Measurements from ENCODE around the gene KLF9. TPM values are rescaled to one million over a fixed set of nuclear protein-coding genes. Genes with fewer than 3 reads are reported as not detected.

Gene KLF9
- polyA plus RNA-seq, 2 donors, result 5.8 to 9.0 TPM

GRCh38 chr9:70382709-70383605 lies 31.5 kb downstream of the KLF9 start:
- no peak overlapping the region for H3K27ac ChIP-seq (ENCODE audit: low read depth in 2 of 2, low read length in 1 of 2)
- H3K27me3 ChIP-seq (ENCODE audit: control insufficient read depth in 1 of 2, insufficient read depth in 2 of 2, low read length in 2 of 2), result no peaks in the 10 kb centered on the region
- WGBS, 2 donors, result 81 to 83% methylated on average over 9 of the region's 9 CpGs
- H3K4me3 ChIP-seq (ENCODE audit: low read depth in 1 of 2, low read length in 2 of 2), result no peak overlapping the region
- H3K4me1 ChIP-seq (ENCODE audit: control insufficient read depth in 2 of 2, insufficient read depth in 2 of 2, low read length in 1 of 2), result peaks cover 0 to 2% of the 10 kb centered on the region in 2 donors
- H3K36me3 ChIP-seq (ENCODE audit: control insufficient read depth in 2 of 2, insufficient read depth in 2 of 2, low read length in 1 of 2), result peaks cover 3% of the 10 kb centered on the region in 2 donors
- H3K9me3 ChIP-seq (ENCODE audit: control insufficient read depth in 2 of 2, insufficient read depth in 1 of 2, low read depth in 1 of 2, low read length in 1 of 2), result no peaks in the 10 kb centered on the region

DNA sequence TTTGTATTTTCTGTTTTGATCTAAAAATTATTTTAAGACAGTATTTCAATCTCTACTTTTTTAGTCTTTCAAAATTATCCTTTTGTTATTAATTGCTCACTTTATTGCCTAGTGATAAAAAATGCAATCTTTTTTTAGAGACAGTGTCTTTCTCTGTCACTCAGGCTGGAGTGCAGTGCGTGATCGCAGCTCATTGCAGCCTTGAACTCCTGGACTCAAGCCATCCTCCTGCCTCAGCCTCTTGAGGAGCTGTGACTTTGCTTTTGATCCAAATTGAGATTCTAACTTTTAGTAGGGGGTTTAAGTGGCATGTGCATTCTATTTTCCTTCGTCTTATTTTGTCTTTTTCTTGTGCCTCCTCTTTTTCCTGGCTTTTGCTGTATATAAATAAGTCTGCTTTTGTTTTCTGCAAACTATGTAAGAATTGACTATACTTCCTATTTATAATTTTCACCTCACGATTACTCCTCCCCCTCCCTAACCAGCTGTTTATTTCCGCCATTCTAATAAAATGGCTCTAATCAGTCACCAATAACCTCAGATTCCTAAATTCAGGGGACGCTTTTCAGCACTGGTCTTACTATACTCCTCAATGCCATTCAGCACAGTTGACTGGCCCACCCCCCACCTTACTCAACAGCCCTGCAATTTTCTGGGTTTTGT lies 32.3 kb downstream of the KLF9 start:
- H3K27ac ChIP-seq (ENCODE audit: low read depth in 2 of 2, low read length in 1 of 2), result no peak overlapping the region
- no peaks in the 10 kb centered on the region for H3K27me3 ChIP-seq (ENCODE audit: control insufficient read depth in 1 of 2, insufficient read depth in 2 of 2, low read length in 2 of 2)
- no peak overlapping the region for H3K4me3 ChIP-seq (ENCODE audit: low read depth in 1 of 2, low read length in 2 of 2)
- WGBS, 2 donors, result 86 to 89% methylated on average over 6 of the region's 6 CpGs
- H3K36me3 ChIP-seq (ENCODE audit: control insufficient read depth in 2 of 2, insufficient read depth in 2 of 2, low read length in 1 of 2), result peaks cover 0 to 3% of the 10 kb centered on the region in 2 donors
- no peaks in the 10 kb centered on the region for H3K9me3 ChIP-seq (ENCODE audit: control insufficient read depth in 2 of 2, insufficient read depth in 1 of 2, low read depth in 1 of 2, low read length in 1 of 2)
- H3K4me1 ChIP-seq (ENCODE audit: control insufficient read depth in 2 of 2, insufficient read depth in 2 of 2, low read length in 1 of 2), result peaks cover 0 to 2% of the 10 kb centered on the region in 2 donors

GRCh38 chr9:70374962-70375618 lies 39.4 kb downstream of the KLF9 start:
- H3K36me3 ChIP-seq (ENCODE audit: control insufficient read depth in 2 of 2, insufficient read depth in 2 of 2, low read length in 1 of 2), result no peaks in the 10 kb centered on the region
- H3K27ac ChIP-seq (ENCODE audit: low read depth in 2 of 2, low read length in 1 of 2), result no peak overlapping the region
- no peaks in the 10 kb centered on the region for H3K27me3 ChIP-seq (ENCODE audit: control insufficient read depth in 1 of 2, insufficient read depth in 2 of 2, low read length in 2 of 2)
- no peaks in the 10 kb centered on the region for H3K9me3 ChIP-seq (ENCODE audit: control insufficient read depth in 2 of 2, insufficient read depth in 1 of 2, low read depth in 1 of 2, low read length in 1 of 2)
- H3K4me3 ChIP-seq (ENCODE audit: low read depth in 1 of 2, low read length in 2 of 2), result no peak overlapping the region
- WGBS, 2 donors, result 90% methylated on average over 17 of the region's 17 CpGs
- no peaks in the 10 kb centered on the region for H3K4me1 ChIP-seq (ENCODE audit: control insufficient read depth in 2 of 2, insufficient read depth in 2 of 2, low read length in 1 of 2)

- 78 to 81% methylated on average over 6 of the region's 6 CpGs for WGBS, 2 donors
- Histone ChIP-seq H3K4me1 (ENCODE audit: control insufficient read depth in 2 of 2, insufficient read depth in 2 of 2, low read length in 1 of 2) (no peaks in the 10 kb centered on the region), H3K27me3 (ENCODE audit: control insufficient read depth in 1 of 2, insufficient read depth in 2 of 2, low read length in 2 of 2) (no peaks in the 10 kb centered on the region), H3K9me3 (ENCODE audit: control insufficient read depth in 2 of 2, insufficient read depth in 1 of 2, low read depth in 1 of 2, low read length in 1 of 2) (no peaks in the 10 kb centered on the region), H3K4me3 (ENCODE audit: low read depth in 1 of 2, low read length in 2 of 2) (no peak overlapping the region), H3K36me3 (ENCODE audit: control insufficient read depth in 2 of 2, insufficient read depth in 2 of 2, low read length in 1 of 2) (no peaks in the 10 kb centered on the region), H3K27ac (ENCODE audit: low read depth in 2 of 2, low read length in 1 of 2) (no peak overlapping the region)
Measured at GRCh38 chr9:70367305-70367930, 47.0 kb downstream of the KLF9 start.

GRCh38 chr9:70363760-70364159 lies 50.7 kb downstream of the KLF9 start:
- 98 to 99% methylated on average over 7 of the region's 7 CpGs for WGBS, 2 donors
- H3K9me3 ChIP-seq (ENCODE audit: control insufficient read depth in 2 of 2, insufficient read depth in 1 of 2, low read depth in 1 of 2, low read length in 1 of 2), result no peaks in the 10 kb centered on the region
- no peaks in the 10 kb centered on the region for H3K27me3 ChIP-seq (ENCODE audit: control insufficient read depth in 1 of 2, insufficient read depth in 2 of 2, low read length in 2 of 2)
- H3K4me3 ChIP-seq (ENCODE audit: low read depth in 1 of 2, low read length in 2 of 2), result no peak overlapping the region
- no peak overlapping the region for H3K27ac ChIP-seq (ENCODE audit: low read depth in 2 of 2, low read length in 1 of 2)
- H3K36me3 ChIP-seq (ENCODE audit: control insufficient read depth in 2 of 2, insufficient read depth in 2 of 2, low read length in 1 of 2), result no peaks in the 10 kb centered on the region
- no peaks in the 10 kb centered on the region for H3K4me1 ChIP-seq (ENCODE audit: control insufficient read depth in 2 of 2, insufficient read depth in 2 of 2, low read length in 1 of 2)

- H3K4me1 ChIP-seq (ENCODE audit: control insufficient read depth in 2 of 2, insufficient read depth in 2 of 2, low read length in 1 of 2), result no peaks in the 10 kb centered on the region
Measured at GRCh38 chr9:70362952-70363351, 51.5 kb downstream of the KLF9 start.

DNA sequence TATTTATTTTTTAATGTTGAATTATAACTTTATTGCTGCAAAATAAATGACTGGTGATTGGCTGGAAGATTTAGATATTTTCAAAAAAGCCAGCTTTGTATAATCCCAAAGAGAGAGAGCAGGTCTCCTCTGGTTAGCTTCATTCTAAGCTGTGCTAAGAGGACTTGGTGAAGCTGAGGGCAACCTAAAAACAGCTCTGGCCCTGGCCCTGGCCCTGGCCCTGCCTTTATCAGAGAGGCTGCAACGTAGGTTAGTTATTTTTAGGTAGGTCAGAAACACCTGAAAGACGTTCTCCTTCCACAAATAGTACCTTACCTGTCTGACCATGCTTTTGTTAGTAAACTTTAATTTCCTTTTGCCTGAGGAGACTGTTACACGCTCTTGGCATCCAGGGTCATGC lies 58.7 kb downstream of the KLF9 start:
- Histone ChIP-seq H3K9me3 (ENCODE audit: control insufficient read depth in 2 of 2, insufficient read depth in 1 of 2, low read depth in 1 of 2, low read length in 1 of 2) (no peaks in the 10 kb centered on the region), H3K4me1 (ENCODE audit: control insufficient read depth in 2 of 2, insufficient read depth in 2 of 2, low read length in 1 of 2) (no peaks in the 10 kb centered on the region), H3K27ac (ENCODE audit: low read depth in 2 of 2, low read length in 1 of 2) (no peak overlapping the region), H3K27me3 (ENCODE audit: control insufficient read depth in 1 of 2, insufficient read depth in 2 of 2, low read length in 2 of 2) (no peaks in the 10 kb centered on the region), H3K36me3 (ENCODE audit: control insufficient read depth in 2 of 2, insufficient read depth in 2 of 2, low read length in 1 of 2) (no peaks in the 10 kb centered on the region), H3K4me3 (ENCODE audit: low read depth in 1 of 2, low read length in 2 of 2) (no peak overlapping the region)
- WGBS, 2 donors, result 73 to 82% methylated on average over 3 of the region's 3 CpGs

More at GRCh38 chr9:70362952-70363351, 51.5 kb downstream of the KLF9 start:
- H3K27ac ChIP-seq (ENCODE audit: low read depth in 2 of 2, low read length in 1 of 2), result no peak overlapping the region
- H3K36me3 ChIP-seq (ENCODE audit: control insufficient read depth in 2 of 2, insufficient read depth in 2 of 2, low read length in 1 of 2), result no peaks in the 10 kb centered on the region
- no peaks in the 10 kb centered on the region for H3K27me3 ChIP-seq (ENCODE audit: control insufficient read depth in 1 of 2, insufficient read depth in 2 of 2, low read length in 2 of 2)
- no peaks in the 10 kb centered on the region for H3K9me3 ChIP-seq (ENCODE audit: control insufficient read depth in 2 of 2, insufficient read depth in 1 of 2, low read depth in 1 of 2, low read length in 1 of 2)
- 84 to 87% methylated on average over 7 of the region's 7 CpGs for WGBS, 2 donors
- H3K4me3 ChIP-seq (ENCODE audit: low read depth in 1 of 2, low read length in 2 of 2), result no peak overlapping the region

GRCh38 chr9:70352802-70353201 lies 61.7 kb downstream of the KLF9 start:
- Histone ChIP-seq H3K4me1 (ENCODE audit: control insufficient read depth in 2 of 2, insufficient read depth in 2 of 2, low read length in 1 of 2) (no peaks in the 10 kb centered on the region), H3K4me3 (ENCODE audit: low read depth in 1 of 2, low read length in 2 of 2) (no peak overlapping the region), H3K9me3 (ENCODE audit: control insufficient read depth in 2 of 2, insufficient read depth in 1 of 2, low read depth in 1 of 2, low read length in 1 of 2) (no peaks in the 10 kb centered on the region), H3K36me3 (ENCODE audit: control insufficient read depth in 2 of 2, insufficient read depth in 2 of 2, low read length in 1 of 2) (no peaks in the 10 kb centered on the region), H3K27ac (ENCODE audit: low read depth in 2 of 2, low read length in 1 of 2) (no peak overlapping the region), H3K27me3 (ENCODE audit: control insufficient read depth in 1 of 2, insufficient read depth in 2 of 2, low read length in 2 of 2) (no peaks in the 10 kb centered on the region)

DNA sequence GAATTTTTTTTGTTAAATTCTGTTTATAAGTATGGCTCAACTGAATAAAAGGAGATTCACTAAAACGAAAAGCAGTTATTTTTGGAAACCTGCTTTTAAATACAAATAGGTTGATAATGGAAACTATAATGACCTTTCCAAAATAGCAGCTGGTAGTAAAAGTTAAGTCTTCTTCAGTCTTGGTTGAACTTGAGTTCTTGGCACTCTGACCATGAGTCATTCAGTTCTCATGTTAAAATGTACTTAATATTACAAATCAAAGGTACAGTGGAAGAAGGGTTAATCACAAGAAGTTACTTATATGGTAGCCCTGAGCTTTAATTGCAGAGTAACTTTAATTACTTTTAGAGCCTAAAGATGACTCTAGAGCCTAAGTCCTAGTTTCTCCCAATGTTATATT lies 62.1 kb downstream of the KLF9 start:
- no peaks in the 10 kb centered on the region for H3K27me3 ChIP-seq (ENCODE audit: control insufficient read depth in 1 of 2, insufficient read depth in 2 of 2, low read length in 2 of 2)
- H3K27ac ChIP-seq (ENCODE audit: low read depth in 2 of 2, low read length in 1 of 2), result no peak overlapping the region
- no peaks in the 10 kb centered on the region for H3K4me1 ChIP-seq (ENCODE audit: control insufficient read depth in 2 of 2, insufficient read depth in 2 of 2, low read length in 1 of 2)
- no peaks in the 10 kb centered on the region for H3K9me3 ChIP-seq (ENCODE audit: control insufficient read depth in 2 of 2, insufficient read depth in 1 of 2, low read depth in 1 of 2, low read length in 1 of 2)
- no peak overlapping the region for H3K4me3 ChIP-seq (ENCODE audit: low read depth in 1 of 2, low read length in 2 of 2)
- no peaks in the 10 kb centered on the region for H3K36me3 ChIP-seq (ENCODE audit: control insufficient read depth in 2 of 2, insufficient read depth in 2 of 2, low read length in 1 of 2)
- WGBS, 2 donors, result 42 to 57% methylated on average over 1 of the region's 1 CpG
